GM19328 (cell line): ENCODE data around the gene MTRR.

Experiments
- ATAC-seq: cut with Tn5 transposase; IDR thresholded peaks from one replicate; pipeline ENCODE4 v1.9.1; 2021; ENCODE audit warnings: mild to moderate bottlenecking, moderate library complexity; ENCODE audit not compliant: unreplicated experiment

The MTRR gene

DNA sequence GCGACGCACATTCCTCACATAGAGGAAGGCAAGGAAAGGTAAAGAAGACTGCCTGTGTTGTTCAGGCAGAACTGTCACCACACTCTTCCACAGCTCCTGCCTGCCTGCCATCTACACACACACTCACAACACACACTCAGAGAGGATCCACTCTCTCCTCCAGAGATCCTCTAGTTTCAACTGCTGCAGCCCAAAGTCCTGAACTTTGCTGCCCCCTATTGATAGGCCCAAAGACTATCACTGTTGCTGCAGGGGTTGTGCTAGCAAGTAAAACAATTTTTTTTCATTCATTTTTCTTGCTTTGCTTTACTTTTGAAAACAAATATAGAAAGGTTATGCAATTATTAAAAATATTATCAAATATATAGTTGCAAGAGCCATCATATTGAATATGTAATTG is 12.1 kb upstream of the MTRR start:
- no peak for ATAC-seq

DNA sequence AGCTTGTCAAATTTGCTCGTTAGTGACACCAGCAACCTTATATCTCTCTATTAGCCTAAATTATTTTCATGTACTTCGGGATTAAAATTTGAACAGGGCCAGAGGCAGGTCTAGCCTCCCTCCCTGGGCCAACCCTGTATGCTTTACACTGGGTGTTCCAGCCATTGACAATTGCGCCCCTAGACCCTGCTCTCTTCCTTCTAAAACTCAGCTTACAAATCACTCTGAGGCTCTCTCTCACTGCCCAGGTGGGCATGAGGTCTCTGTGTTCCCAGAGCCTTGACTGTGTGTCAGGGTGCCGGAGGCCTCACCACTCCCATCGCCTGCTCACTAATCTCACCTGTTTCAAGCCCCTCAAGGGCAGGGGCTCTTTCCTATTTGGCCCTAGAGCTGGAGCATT is 11.6 kb upstream of the MTRR start:
- no peak for ATAC-seq

DNA sequence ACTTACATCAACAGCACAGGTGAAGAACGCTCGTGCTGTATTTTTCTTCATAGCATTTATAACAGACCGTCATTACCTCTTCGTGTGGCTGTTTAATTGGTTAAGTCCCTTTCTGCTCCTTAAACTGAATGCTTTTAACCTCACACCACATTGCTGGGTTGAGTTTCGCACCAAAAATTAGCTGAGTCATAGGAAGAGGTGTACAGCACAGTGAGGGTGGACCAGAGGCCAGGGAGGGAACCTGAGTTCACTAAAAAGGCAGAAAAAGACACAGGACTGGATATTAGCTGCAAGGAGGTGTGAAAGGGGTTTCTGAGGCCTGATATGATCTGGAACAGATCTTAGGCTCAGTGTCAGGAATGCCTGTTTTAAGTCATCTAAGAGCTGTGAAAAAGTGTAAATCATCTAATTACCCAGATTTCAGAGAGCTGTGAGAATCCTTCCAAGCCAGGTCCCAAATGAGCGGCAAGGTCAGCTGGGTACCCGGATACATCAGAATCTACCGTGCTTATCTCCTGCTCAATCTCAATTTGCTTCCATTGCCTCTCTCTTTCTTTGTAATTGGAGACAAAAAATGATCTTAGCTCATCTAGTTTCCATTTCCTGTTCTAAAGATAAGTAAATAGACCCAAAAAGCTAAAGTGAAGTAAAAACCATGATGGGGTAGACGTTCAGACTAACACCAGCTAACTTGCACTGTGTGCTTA is 10.9 kb upstream of the MTRR start:
- ATAC-seq: no peak

DNA sequence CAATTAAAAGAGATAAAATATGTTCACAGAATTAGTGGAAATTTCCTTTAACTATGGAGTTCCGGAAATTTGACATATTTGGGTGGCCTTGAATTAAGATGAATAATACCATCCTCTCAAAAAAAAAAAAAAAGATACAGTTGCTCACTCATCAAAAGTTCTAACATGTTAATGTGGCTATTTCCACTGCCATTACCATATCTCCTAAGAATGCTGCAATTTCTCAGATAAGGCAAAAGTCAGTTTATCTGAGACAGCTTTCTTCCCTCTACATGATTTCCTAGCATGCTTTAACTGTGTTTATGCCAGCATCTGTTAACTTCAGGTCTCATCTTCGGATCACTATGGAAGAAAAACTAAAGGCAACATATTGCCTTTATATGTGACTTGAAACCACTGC is 2.8 kb upstream of the MTRR start:
- no peak for ATAC-seq

DNA sequence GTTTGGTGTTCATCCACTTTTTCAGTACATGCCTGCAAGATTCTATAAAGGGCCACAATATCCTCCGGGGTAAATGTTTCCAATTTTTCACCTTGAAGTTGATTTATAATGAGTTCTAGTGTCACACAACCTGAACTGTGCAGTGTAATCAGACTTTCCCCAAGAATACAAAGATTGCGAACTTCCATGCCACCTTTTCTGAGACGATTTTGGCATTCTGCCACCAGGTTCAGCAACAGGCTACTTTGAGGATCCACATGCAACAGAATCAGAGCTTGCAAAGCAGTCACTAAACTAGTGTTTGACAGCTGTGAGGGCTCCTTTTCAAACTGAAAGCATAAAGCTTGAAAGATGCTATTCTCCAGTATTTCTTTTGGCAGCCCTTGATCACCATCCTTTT is 1.7 kb upstream of the MTRR start:
- no peak for ATAC-seq

DNA sequence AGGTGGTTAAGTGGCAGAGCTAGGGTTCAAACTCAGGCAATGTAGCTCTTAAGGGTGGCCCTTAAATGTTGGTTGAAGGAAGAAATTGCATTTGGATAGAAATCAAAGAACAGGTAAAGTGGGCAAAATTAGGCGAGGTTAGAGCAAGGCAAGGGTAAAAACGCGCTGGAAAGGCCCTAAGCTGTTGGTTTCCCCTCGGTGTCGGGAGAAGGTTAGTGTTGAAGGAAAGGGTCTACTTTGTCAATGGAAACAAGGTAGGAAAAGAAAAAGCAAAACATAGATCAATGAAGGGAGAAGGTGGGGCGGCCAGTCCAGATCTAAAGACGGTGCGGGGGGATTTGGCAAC is 548 bp upstream of the MTRR start:
- ATAC-seq: no peak

DNA sequence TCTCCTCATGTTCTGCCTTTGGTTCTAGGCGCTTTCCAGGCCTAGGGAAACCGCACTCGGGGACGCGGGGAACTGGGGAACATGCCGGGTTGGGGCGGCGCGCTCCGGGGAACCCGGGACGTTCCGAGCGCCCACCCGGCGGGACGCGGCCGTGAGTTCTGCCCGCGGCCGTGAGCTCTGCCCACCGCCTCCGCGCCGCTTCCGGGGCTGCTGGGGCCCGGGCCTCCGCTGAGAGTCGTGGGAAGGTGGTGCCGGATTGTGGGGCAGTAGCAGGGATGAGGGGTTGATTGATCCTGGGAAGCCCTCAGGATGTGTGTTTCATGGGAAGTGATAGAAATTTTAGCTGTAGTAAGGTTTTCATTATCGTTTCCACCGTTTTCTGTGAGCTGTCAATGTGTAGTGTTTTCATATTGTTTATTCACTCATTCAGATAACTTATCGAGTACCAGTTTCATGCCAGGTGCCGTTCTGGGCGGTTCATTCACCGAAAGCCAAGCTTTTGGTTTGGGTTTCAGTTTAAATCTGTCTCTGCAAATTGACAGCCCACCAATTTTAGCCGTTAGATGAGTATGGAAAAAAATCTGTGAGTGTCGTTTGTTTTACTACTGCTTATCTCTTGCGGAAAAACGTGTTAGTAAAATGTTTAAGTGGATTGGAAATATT is 657 bp downstream of the MTRR start:
- ATAC-seq: peak; percentile 24

DNA sequence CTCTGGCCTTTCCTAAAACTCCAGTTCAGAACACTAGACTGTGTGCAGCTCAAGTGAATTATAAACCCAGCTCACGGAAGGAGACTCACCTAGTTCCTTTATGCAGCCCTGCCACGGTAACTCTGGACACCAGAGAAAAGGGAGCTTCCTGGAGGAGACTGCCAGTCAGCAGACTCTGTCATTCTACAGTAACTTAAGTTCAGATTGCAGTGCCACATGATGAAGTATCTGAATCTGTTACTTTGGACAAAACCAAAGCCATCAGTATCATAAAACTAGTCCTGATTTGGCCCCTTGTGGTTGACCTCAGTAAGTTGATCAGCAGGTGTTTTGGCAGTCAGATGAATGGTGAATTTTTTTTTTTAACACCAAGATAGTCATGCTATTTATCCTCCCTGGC is 2.7 kb downstream of the MTRR start:
- no peak for ATAC-seq

DNA sequence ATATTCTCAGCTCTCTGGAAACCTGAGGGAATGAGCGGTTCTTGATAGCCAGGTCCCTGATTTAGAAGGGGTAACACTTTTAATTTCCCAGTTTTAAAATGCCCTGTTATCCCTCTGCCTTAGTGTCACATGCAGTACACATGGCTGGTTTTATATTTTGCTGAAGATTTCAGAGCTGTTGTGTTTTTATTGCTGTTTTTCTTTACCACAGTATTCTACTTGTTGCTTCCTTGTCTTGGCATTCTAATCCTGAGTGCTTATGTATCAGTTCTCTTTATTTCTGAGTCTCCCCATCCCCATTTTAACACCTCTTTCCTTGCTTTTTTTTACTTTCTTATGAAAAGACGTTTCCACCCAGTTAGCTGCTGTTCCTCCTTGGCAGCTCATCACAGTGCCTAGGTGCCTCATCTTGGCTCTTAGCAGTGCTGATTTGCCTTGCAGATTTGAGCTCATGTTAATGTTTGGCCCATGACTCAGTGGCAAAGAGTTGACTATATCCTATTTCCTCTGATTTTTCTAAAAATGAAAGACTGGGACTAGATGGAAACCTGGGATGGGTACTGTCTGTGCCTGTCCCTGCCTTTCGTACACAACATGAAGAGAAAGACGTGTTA is 3.7 kb downstream of the MTRR start:
- no peak for ATAC-seq

DNA sequence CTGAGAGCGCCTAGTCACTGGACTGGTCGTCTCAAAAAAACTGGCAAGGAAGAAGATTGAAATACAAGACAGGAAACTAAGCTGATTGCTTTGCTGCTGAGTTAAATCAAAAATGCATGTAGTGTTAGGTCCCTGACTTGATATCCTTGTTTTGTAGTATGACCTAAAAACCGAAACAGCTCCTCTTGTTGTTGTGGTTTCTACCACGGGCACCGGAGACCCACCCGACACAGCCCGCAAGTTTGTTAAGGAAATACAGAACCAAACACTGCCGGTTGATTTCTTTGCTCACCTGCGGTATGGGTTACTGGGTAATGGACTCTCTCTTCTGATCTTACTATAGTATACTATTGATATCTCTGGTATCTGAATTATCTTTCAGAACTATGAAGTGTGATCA is 4.3 kb downstream of the MTRR start:
- ATAC-seq: no peak

DNA sequence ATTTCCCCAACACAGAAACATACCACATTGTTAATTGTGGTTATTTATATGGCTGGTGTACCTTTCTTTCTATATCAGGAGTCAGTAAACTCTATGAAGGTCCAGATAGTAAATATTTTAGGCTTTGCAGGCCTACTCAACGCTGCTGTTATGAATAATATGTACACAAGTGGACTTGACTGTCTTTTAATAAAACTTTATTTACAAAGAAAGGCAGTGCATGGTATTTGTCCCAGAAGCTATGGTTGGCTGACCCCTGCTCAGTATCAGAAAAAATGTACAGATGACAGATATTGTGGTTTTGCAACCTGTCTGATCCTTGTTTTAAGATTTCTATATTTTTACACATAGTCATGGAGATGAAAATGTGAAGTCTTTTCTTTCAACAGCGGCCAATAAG is 5.7 kb downstream of the MTRR start:
- no peak for ATAC-seq

DNA sequence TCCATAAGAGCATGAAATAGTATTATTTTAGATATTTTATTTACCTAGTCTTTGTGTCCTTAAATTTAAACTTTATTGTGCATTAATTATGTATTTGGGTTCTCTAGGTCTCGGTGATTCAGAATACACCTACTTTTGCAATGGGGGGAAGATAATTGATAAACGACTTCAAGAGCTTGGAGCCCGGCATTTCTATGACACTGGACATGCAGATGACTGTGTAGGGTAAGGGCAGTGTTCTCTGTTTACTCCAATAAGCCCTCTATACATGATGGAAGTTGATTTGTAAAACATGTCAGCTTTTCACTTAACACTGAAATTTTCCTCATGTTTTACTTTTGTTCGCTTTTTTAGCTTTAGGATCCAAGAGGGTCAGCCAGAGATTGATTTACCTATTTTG is 6.2 kb downstream of the MTRR start:
- ATAC-seq: no peak

DNA sequence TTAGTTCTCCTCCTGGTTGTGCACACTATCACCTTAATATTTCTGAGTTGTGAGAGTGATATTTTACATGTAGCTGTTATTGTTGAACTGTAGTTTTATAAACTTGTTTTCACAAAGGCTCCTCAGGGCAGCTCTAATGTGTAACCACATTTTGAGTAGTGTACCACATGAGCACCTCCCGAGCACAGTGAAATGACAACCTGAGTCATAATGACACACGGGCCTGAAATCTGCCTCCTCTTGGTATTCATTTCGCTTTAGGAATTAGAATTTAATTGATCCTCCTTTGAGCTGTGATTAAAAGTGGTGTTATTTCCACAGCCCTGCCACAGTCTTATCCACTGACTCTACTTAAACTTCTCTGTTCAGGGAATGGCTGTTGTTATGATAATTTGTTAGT is 7.9 kb downstream of the MTRR start:
- ATAC-seq: peak; percentile 38

DNA sequence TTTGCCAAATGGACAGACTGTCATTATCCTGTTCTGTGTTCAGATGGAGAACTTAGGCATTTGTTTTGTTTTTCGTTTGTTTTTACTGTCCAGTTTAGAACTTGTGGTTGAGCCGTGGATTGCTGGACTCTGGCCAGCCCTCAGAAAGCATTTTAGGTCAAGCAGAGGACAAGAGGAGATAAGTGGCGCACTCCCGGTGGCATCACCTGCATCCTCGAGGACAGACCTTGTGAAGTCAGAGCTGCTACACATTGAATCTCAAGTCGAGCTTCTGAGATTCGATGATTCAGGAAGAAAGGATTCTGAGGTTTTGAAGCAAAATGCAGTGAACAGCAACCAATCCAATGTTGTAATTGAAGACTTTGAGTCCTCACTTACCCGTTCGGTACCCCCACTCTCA is 8.9 kb downstream of the MTRR start:
- ATAC-seq: no peak

DNA sequence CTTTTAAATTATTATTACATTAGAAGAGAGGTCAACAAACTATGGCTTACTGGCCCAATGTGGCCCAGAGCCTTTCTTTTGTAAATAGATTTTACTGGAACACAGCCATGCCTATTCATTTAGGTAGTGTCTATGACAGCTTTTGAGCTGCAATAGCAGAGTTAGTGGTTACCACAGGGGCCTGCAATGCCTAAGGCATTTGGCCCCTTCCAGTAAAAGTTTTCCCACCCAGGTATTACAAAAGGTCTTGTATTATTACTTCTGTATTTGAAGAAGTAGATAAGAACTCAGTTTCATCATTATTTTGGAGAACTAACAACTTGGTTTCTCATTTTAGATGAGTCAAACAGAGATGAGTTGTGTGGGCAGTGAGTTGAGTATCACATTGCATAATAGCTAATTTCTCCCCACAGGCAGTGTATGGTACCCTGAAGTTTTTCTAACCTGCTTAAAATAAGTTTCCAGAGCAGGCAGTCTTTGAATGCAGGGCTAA is 9.5 kb downstream of the MTRR start:
- ATAC-seq: peak; percentile 96

DNA sequence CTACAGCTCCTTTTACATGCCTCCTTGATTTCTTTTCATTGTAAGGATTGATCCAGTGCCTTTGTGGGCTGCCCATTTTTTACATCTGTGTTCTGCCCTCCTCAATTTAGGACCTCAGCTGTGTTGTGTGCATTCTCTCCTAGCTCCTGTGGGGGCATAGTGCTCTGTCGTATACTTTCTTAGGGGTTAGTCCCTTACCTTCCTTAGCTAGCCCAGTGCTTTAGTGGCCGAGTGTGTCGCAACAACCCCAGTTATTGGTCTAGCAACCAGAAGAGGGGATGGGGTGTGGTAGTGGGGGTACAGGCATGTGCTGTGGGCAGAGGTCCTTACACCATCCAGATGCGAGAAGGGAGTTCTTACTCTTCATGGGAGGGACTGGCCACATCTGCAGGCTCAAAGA is 12.1 kb downstream of the MTRR start:
- ATAC-seq: no peak

DNA sequence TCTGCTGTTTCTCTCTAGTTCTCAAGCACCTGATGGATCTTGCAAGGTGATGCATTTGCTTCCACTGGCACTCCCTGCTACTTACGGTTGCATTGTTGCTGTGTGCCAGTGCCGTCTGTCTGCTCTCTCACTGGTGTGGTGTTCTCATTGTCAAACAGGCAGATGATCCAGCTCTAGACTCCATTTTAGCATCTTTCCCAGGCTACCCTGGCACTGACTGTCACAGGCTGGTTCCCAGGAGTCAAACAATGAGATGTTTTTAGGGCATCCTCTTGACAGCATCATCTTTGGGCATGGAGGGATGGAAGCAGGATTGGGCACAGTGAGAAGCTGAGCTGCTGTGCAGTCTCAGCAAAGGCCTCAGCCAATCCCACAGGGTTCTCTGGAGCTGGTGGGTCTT is 12.9 kb downstream of the MTRR start:
- ATAC-seq: no peak

DNA sequence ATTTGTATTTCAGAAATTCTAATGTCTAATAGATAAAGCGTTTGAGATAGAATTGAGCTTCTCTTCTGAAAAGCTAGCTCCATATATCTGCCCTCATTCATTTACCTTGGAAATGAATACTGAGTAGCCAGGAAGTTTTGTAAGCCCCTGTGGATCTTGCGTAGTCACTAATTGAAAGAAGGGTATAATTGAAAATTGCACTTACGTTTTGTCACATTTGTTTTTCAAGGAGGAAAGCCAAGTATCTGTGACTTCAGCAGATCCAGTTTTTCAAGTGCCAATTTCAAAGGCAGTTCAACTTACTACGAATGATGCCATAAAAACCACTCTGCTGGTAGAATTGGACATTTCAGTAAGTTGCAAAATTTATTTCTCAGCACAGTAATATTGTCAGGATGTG is 14.0 kb downstream of the MTRR start:
- ATAC-seq: no peak

DNA sequence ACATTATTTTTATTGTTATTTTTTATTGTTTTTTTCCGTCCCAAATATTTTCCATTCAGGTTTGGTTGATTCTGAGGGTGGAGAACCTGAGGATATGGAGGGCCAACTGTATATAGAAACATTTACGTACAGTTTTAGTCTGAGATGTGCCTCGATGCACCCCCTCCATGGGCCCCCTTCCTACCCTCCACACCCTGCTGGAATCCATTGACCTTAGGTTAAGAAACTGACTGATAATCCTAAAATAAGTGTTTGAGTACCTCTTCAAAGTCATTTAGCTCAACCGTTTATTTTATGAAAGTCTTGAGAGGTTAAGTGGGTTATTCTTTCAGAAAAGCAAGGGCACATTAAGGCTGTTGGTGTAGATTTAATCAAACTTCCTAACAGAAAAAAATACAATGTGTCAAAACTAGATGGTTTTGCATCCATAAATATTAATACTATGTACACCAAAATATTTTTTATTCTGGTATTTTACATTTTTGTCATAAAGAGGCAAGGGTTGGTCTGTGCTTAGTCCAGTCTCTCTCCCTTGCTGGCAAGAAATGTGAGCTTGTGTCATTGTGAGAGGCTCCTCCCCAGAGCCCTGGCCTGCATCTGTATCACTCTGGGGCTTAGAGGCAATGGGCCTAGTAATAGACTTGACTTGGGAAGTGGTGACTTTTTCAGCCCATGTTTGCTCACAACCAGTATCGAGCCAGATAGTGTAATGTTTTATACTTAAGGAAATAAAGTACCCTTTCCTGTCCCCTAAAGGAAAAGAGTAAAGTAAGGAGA is 15.7 kb downstream of the MTRR start:
- ATAC-seq: no peak

DNA sequence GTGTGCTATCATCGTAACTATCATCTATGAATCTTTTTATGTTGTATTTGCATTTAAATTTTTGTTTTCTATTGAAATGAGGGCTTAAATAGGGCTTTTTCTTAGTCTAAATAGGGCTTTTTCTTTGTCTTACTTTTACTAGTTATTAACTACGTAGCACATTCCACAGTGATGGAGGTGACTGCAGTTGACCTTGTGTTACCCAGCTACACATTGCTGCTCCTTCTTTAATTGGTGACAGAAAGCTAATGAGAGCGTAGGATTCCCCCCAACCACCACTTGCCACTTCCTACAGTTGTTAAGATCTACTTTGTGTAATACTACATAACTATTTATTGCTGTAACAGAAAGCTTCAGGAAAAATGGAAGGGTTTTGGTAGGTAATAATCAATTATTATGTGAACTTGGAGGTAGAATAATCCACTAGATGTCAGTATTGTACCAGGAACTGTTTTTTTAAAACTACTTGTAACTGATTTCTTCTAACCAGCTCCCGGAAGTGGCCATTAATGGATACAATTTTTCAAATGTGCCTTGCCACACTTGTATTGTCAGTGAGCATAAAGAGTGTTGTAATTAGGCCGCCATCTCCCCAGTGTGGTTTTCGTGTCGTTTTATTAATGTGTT is 18.0 kb downstream of the MTRR start:
- ATAC-seq: no peak

DNA sequence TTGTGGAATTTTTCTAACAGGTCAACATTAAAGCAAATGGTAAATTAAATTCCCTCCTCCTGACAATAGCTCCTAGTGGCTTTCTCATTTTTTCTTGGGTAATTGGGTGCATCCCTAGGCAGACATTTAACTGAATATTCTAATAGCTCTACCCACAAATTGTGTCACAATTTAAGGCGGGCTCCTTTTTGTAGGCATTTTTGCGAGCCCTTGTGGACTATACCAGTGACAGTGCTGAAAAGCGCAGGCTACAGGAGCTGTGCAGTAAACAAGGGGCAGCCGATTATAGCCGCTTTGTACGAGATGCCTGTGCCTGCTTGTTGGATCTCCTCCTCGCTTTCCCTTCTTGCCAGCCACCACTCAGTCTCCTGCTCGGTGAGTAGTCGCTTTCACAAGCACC is 20.0 kb downstream of the MTRR start:
- ATAC-seq: no peak
